Measurements from ENCODE around the gene ARHGDIA. TPM values are rescaled to one million over a fixed set of nuclear protein-coding genes. Genes with fewer than 3 reads are reported as not detected.

Gene ARHGDIA
- total and polyA plus RNA-seq, 2 of the 8 experiments (the other 6 are each of a cell fraction or from before 2014, with no cell fraction given), result 62.4 to 217 TPM

GRCh38 chr17:81915331-81915730 is 44.2 kb upstream of the ARHGDIA start:
- H3K23ac ChIP-seq (ENCODE audit: insufficient read length), result no peak overlapping the region
- H2BK12ac ChIP-seq (ENCODE audit: low read depth, low read length), result no peak overlapping the region
- no peak overlapping the region for H2AFZ ChIP-seq (ENCODE audit: low read length)
- H3K4me3 ChIP-seq (ENCODE audit: extremely low read depth in 1 of 4, insufficient read depth in 2 of 4, low read depth in 3 of 4, low read length in 4 of 4), result no peak overlapping the region
- peaks cover 9% of the 10 kb centered on the region for H3K79me1 ChIP-seq (ENCODE audit: low read depth, low read length)
- peaks cover 8 to 38% of the 10 kb centered on the region in 2 experiments for H4K20me1 ChIP-seq (replicated peaks in 1 of 2; ENCODE audit: control insufficient read depth in 1 of 2, insufficient read depth in 2 of 2, low read length in 2 of 2)
- no peak overlapping the region for H2BK120ac ChIP-seq (replicated peaks; ENCODE audit: low read depth, low read length)
- peaks cover 0 to 26% of the 10 kb centered on the region in 2 experiments; a peak in 2 of 4 replicates for H3K79me2 ChIP-seq (ENCODE audit: control insufficient read depth in 1 of 2, insufficient read depth in 2 of 2, low read length in 2 of 2)
- no peak for DNase-seq (ENCODE audit: low read depth in 1 of 2, low spot score in 2 of 2)
- no peak overlapping the region for H3K4me2 ChIP-seq (ENCODE audit: insufficient read depth in 1 of 2, low read depth in 2 of 2, low read length in 2 of 2)
- no peak overlapping the region for H3K27ac ChIP-seq (ENCODE audit: low read depth, low read length)
- H2BK20ac ChIP-seq (ENCODE audit: low read length), result no peak overlapping the region
- H3K27me3 ChIP-seq (replicated peaks in 1 of 4; ENCODE audit: control insufficient read depth in 3 of 4, extremely low read depth in 1 of 4, insufficient read depth in 3 of 4, low read length in 3 of 4), result no peaks in the 10 kb centered on the region; a peak in 1 of 7 replicates
- H3K23me2 ChIP-seq (ENCODE audit: low read depth, low read length), result peaks cover 9% of the 10 kb centered on the region
- no peak overlapping the region for H3K18ac ChIP-seq (ENCODE audit: extremely low read depth, low read length)
- ChIA-PET POLR2A (ENCODE audit: partially characterized antibody) (interaction anchor here (0.9 to 8.7 kb wide), 4 partner anchors 10 to 48 kb away, joined by 3 to 135 read pairs (median 4); partner anchors contain the start of genes MAFG and PYCR1), CTCF (ENCODE audit: partially characterized antibody) (interaction anchor here (1.2 to 2.8 kb wide), 4 partner anchors 9 to 122 kb away, joined by 3 to 12 read pairs (median 4); partner anchors contain the start of genes DCXR and MAFG)
- H2AK5ac ChIP-seq (ENCODE audit: low read depth, low read length), result no peak overlapping the region
- FAIRE-seq, result no peak
- peaks cover 0 to 13% (median 4%) of the 10 kb centered on the region in 4 experiments; a peak in 6 of 7 replicates for H3K4me1 ChIP-seq (replicated peaks in 1 of 4; ENCODE audit: control insufficient read depth in 3 of 4, insufficient read depth in 4 of 4, low read length in 3 of 4)
- WGBS, 2 experiments (ENCODE audit: extremely low coverage in 1 of 2, insufficient coverage in 1 of 2, insufficient read length in 1 of 2, insufficient replicate concordance in 2 of 2, low coverage in 1 of 2, low lambda C conversion rate in 2 of 2, missing lambda C conversion rate in 1 of 2), result 89% methylated on average over 12 of the region's 12 CpGs; no CpG with 5 or more reads in 1 of the 2 experiments
- no peak overlapping the region for H3K9ac ChIP-seq (replicated peaks in 1 of 4; ENCODE audit: extremely low read depth in 1 of 4, low read depth in 3 of 4, low read length in 3 of 4)
- no peak overlapping the region for H3K4ac ChIP-seq (replicated peaks; ENCODE audit: insufficient read length, low read depth, low read length)
- H4K8ac ChIP-seq (ENCODE audit: extremely low read depth, insufficient read depth, low read length), result no peak overlapping the region
- no peak overlapping the region; the same call in 1 of the 2 replicates for H2BK5ac ChIP-seq (ENCODE audit: low read depth, low read length)
- H3K9me3 ChIP-seq (ENCODE audit: insufficient read depth in 2 of 2, low read depth in 1 of 2, low read length in 1 of 2), result no peaks in the 10 kb centered on the region
- H3K56ac ChIP-seq (replicated peaks; ENCODE audit: insufficient read length, low read depth, low read length), result no peak overlapping the region
- no peak overlapping the region for H4K5ac ChIP-seq (ENCODE audit: insufficient read length, low read depth, low read length)
- no peak overlapping the region for H2BK15ac ChIP-seq (ENCODE audit: low read length)
- H3K14ac ChIP-seq (ENCODE audit: insufficient read length), result no peak overlapping the region
- peaks cover 8 to 28% (median 23%) of the 10 kb centered on the region in 4 experiments for H3K36me3 ChIP-seq (ENCODE audit: control insufficient read depth in 2 of 4, insufficient read depth in 4 of 4, low read length in 3 of 4)
- no peak overlapping the region for H4K91ac ChIP-seq (replicated peaks; ENCODE audit: insufficient read length, low read length)
- no peak for TF ChIP-seq MAX (IDR thresholded peaks at IDR 0.05)
- TF ChIP-seq POU5F1 (IDR thresholded peaks at IDR 0.05; ENCODE audit: low read depth, low read length), result no peak
- no peak for TF ChIP-seq SP1 (IDR thresholded peaks at IDR 0.05; ENCODE audit: low read depth, low read length)
- no peak for TF ChIP-seq KDM1A (IDR thresholded peaks at IDR 0.05; ENCODE audit: borderline replicate concordance, low read length)
- no peak for TF ChIP-seq CBX8 (IDR thresholded peaks at IDR 0.05; ENCODE audit: borderline replicate concordance, low read depth, low read length)
- TF ChIP-seq TCF12 (IDR thresholded peaks at IDR 0.05; ENCODE audit: low read depth, low read length), result no peak
- TF ChIP-seq SRF (IDR thresholded peaks at IDR 0.05; ENCODE audit: low read depth, low read length), result no peak
- TF ChIP-seq CTBP2 (IDR thresholded peaks at IDR 0.05; ENCODE audit: borderline replicate concordance, insufficient read depth, insufficient read length, low read length), result no peak
- no peak for TF ChIP-seq NANOG (IDR thresholded peaks at IDR 0.05; ENCODE audit: insufficient read depth, low read depth, low read length, poor library complexity, severe bottlenecking)
